Upper lobe of right lung (tissue), 1 donor: Measurements from ENCODE around the gene B3GLCT. TPM values are rescaled to one million over a fixed set of nuclear protein-coding genes. Genes with fewer than 3 reads are reported as not detected.
A peak's percentile ranks its signal among the peaks of the same experiment; 100 is the strongest.
"Not testable (repeated sequence)": the region's sequence is repeated elsewhere in the genome, so short reads cannot be mapped to it uniquely, and the experiment has no call there.

Experiments used
- ATAC-seq: fragments of 200-7000 bp; cut with Tn5 transposase; one replicate; pipeline ENCODE4 v1.9.1; 2020; ENCODE audit warnings: mild to moderate bottlenecking, moderate library complexity
- DNase-seq: peaks from one replicate; pipeline ENCODE4 v3.0.0-alpha.2; 2020
- H3K27ac ChIP-seq: fragments of 200-600 bp; one replicate; pipeline ENCODE4 v1.8.0; 2022
- H3K27me3 ChIP-seq: fragments of 200-600 bp; one replicate; pipeline ENCODE4 v1.8.0; 2022; ENCODE audit warnings: mild to moderate bottlenecking
- H3K36me3 ChIP-seq: fragments of 200-600 bp; one replicate; pipeline ENCODE4 v1.8.0; 2022
- H3K4me1 ChIP-seq: fragments of 200-600 bp; one replicate; pipeline ENCODE4 v1.8.0; 2022
- H3K4me3 ChIP-seq: fragments of 200-600 bp; one replicate; pipeline ENCODE4 v1.8.0; 2022; ENCODE audit warnings: mild to moderate bottlenecking
- H3K9me3 ChIP-seq: fragments of 200-600 bp; one replicate; pipeline ENCODE4 v1.8.0; 2022
- CTCF ChIP-seq: fragments of 200-600 bp; IDR thresholded peaks from one replicate; pipeline ENCODE4 v1.8.0; 2022; ENCODE audit warnings: antibody characterized with exemption
- intact Hi-C: fragments of 100-400 bp; cut with DNase I; formaldehyde crosslinking; loops from one replicate; pipeline ENCODE4 v1.11.0; 2022
- total RNA-seq: library from RNA; stranded (reverse); fragmentation: NEBNext Ultra II Directional; extraction: Animal tissue kit (Norgen Biotek cat#: 25700); gene quantifications from one replicate; pipeline ENCODE4 v1.2.1, GENCODE V29; 2021
- donor health status: DM: no; HTN: yes; CAD: no; lungs with severe emphysema.

Gene B3GLCT
- total RNA-seq, 1 donor from 2014 or later: 6.7 TPM

- DNase-seq (no peak), ATAC-seq (no peak)
- no peaks in the 10 kb centered on the region for H3K4me1 ChIP-seq
- no peak for TF ChIP-seq CTCF
- intact Hi-C loops: no loop called here
- no peak overlapping the region for H3K4me3 ChIP-seq
- H3K36me3 ChIP-seq: no peaks in the 10 kb centered on the region
- H3K27ac ChIP-seq: no peak overlapping the region
- no peaks in the 10 kb centered on the region for H3K27me3 ChIP-seq
- no peaks in the 10 kb centered on the region for H3K9me3 ChIP-seq
Observed at GRCh38 chr13:31168166-31168565, 31.6 kb upstream of the B3GLCT start.

- H3K36me3 ChIP-seq: no peaks in the 10 kb centered on the region
- H3K4me1 ChIP-seq: no peaks in the 10 kb centered on the region
- TF ChIP-seq CTCF: no peak
- no peaks in the 10 kb centered on the region for H3K27me3 ChIP-seq
- intact Hi-C loops: no loop called here
- H3K27ac ChIP-seq: no peak overlapping the region
- ATAC-seq (no peak), DNase-seq (no peak)
- no peak overlapping the region for H3K4me3 ChIP-seq
- H3K9me3 ChIP-seq: no peaks in the 10 kb centered on the region
Observed at GRCh38 chr13:31168736-31169135, 31.0 kb upstream of the B3GLCT start.

- Histone ChIP-seq H3K36me3 (no peaks in the 10 kb centered on the region), H3K4me1 (no peaks in the 10 kb centered on the region), H3K9me3 (no peaks in the 10 kb centered on the region), H3K27me3 (no peaks in the 10 kb centered on the region), H3K4me3 (no peak overlapping the region), H3K27ac (no peak overlapping the region)
- intact Hi-C loops: no loop called here
- DNase-seq: no peak
- no peak for ATAC-seq
- TF ChIP-seq CTCF: no peak
Observed at GRCh38 chr13:31172001-31172400, 27.8 kb upstream of the B3GLCT start.

- no peak overlapping the region for H3K4me3 ChIP-seq
- H3K27me3 ChIP-seq: no peaks in the 10 kb centered on the region
- no peak for TF ChIP-seq CTCF
- H3K36me3 ChIP-seq: no peaks in the 10 kb centered on the region
- intact Hi-C loops: no loop called here
- H3K4me1 ChIP-seq: no peaks in the 10 kb centered on the region
- no peak overlapping the region for H3K27ac ChIP-seq
- no peaks in the 10 kb centered on the region for H3K9me3 ChIP-seq
- no peak for DNase-seq
- peak; percentile 30 for ATAC-seq
Observed at GRCh38 chr13:31172535-31172934, 27.2 kb upstream of the B3GLCT start.

GRCh38 chr13:31174018-31174417 lies 25.8 kb upstream of the B3GLCT start:
- Histone ChIP-seq H3K27me3 (no peaks in the 10 kb centered on the region), H3K9me3 (no peaks in the 10 kb centered on the region), H3K36me3 (no peaks in the 10 kb centered on the region), H3K27ac (no peak overlapping the region), H3K4me1 (no peaks in the 10 kb centered on the region), H3K4me3 (no peak overlapping the region)
- no peak for TF ChIP-seq CTCF
- ATAC-seq (no peak), DNase-seq (no peak)
- intact Hi-C loops: no loop called here

- Histone ChIP-seq H3K27me3 (no peaks in the 10 kb centered on the region), H3K36me3 (no peaks in the 10 kb centered on the region), H3K27ac (no peak overlapping the region), H3K9me3 (no peaks in the 10 kb centered on the region), H3K4me1 (no peaks in the 10 kb centered on the region), H3K4me3 (no peak overlapping the region)
- ATAC-seq: no peak
- TF ChIP-seq CTCF: no peak
- intact Hi-C loops: no loop called here
- no peak for DNase-seq
Observed at GRCh38 chr13:31175847-31176532, 23.8 kb upstream of the B3GLCT start.

- H3K27me3 ChIP-seq, H3K9me3 ChIP-seq, DNase-seq, ATAC-seq, H3K4me3 ChIP-seq, H3K36me3 ChIP-seq, H3K27ac ChIP-seq, intact Hi-C loops, H3K4me1 ChIP-seq: not testable (repeated sequence)
Observed at GRCh38 chr13:31177813-31178495, 21.8 kb upstream of the B3GLCT start.
